Right kidney (tissue), 1 donor: ENCODE measurements around the gene ARL14.
A peak's percentile ranks its signal among the peaks of the same experiment; 100 is the strongest.
"Not testable (repeated sequence)": the region's sequence is repeated elsewhere in the genome, so short reads cannot be mapped to it uniquely, and the experiment has no call there.

Experiments
- DNase-seq: peaks from one replicate; pipeline ENCODE4 v3.0.0-alpha.2; 2016

The ARL14 gene

GRCh38 chr3:160677459-160677881 lies 510 bp downstream of the ARL14 start:
- peak; percentile 19 for DNase-seq

GRCh38 chr3:160678292-160678842 lies 1.4 kb downstream of the ARL14 start:
- DNase-seq = peak; percentile 22

- DNase-seq = no peak
Observed at GRCh38 chr3:160684368-160684740, 7.4 kb downstream of the ARL14 start.

- DNase-seq = no peak
Observed at GRCh38 chr3:160685144-160685766, 8.3 kb downstream of the ARL14 start.

- DNase-seq = no peak
Observed at GRCh38 chr3:160686955-160687535, 10.1 kb downstream of the ARL14 start.

GRCh38 chr3:160691151-160691550 lies 14.2 kb downstream of the ARL14 start:
- no peak for DNase-seq

- no peak for DNase-seq
Observed at GRCh38 chr3:160691962-160692361, 15.0 kb downstream of the ARL14 start.

- DNase-seq = no peak
Observed at GRCh38 chr3:160693191-160693590, 16.2 kb downstream of the ARL14 start.

GRCh38 chr3:160694345-160694744 lies 17.4 kb downstream of the ARL14 start:
- no peak for DNase-seq

GRCh38 chr3:160695003-160695402 lies 18.0 kb downstream of the ARL14 start:
- no peak for DNase-seq

- no peak for DNase-seq
Observed at GRCh38 chr3:160695915-160696327, 19.0 kb downstream of the ARL14 start.

GRCh38 chr3:160697637-160698380 lies 20.8 kb downstream of the ARL14 start:
- no peak for DNase-seq

- DNase-seq = no peak
Observed at GRCh38 chr3:160698599-160699195, 21.7 kb downstream of the ARL14 start.

GRCh38 chr3:160701490-160701889 lies 24.5 kb downstream of the ARL14 start:
- no peak for DNase-seq

- no peak for DNase-seq
Observed at GRCh38 chr3:160702290-160702689, 25.3 kb downstream of the ARL14 start.

GRCh38 chr3:160703974-160704373 lies 27.0 kb downstream of the ARL14 start:
- DNase-seq = no peak

GRCh38 chr3:160707187-160707794 lies 30.3 kb downstream of the ARL14 start:
- DNase-seq = no peak

GRCh38 chr3:160709477-160710182 lies 32.7 kb downstream of the ARL14 start:
- no peak for DNase-seq

GRCh38 chr3:160713144-160713543 lies 36.2 kb downstream of the ARL14 start:
- not testable (repeated sequence) for DNase-seq

GRCh38 chr3:160719710-160720109 lies 42.8 kb downstream of the ARL14 start:
- DNase-seq = no peak

- DNase-seq = no peak
Observed at GRCh38 chr3:160720123-160720746, 43.3 kb downstream of the ARL14 start.
